ENCODE data around the gene SAT2.

DNA sequence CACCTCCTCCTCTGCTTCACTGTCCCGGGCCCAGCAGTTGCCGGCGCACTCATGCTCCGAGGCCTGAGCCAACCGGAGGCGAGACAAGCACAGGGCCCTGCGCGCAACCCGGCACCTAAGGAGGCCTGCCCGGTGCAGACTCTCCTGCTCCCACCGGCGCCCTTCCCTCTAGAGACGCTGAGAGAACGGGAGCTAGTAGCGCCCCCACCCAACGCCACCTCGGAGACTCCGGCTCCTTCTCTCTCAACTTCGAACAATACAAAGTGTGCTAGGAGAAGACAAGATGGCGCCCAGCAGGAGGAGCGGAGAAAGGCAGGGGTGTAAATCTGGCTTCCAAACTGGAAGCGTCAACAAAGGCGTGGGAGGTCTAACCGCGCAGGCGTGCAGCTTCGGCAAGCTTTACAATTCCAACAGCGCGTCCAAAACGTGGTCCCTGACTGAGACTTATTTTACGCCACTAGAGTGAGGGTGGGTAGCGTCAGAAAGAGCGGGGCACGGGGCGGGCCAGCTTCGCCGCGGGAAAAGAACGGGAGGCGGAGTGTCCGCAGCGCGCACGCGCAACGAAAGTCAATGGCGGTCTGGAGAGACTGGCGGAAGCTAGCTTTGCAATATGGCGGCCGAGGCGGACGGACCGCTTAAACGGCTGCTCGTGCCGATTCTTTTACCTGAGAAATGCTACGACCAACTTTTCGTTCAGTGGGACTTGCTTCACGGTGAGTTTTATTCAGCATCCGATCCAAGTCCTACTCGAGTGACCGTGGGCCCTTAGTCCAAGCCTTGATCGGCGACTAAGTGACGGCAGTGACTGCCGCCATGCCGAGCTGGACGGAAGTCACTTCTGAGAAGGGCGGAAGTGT is 44.1 kb downstream of the SAT2 start, which contains the start of gene MPDU1:
- no peak for TF ChIP-seq EZH2 (IDR thresholded peaks at IDR 0.05)
- TF ChIP-seq, protein P1, sequence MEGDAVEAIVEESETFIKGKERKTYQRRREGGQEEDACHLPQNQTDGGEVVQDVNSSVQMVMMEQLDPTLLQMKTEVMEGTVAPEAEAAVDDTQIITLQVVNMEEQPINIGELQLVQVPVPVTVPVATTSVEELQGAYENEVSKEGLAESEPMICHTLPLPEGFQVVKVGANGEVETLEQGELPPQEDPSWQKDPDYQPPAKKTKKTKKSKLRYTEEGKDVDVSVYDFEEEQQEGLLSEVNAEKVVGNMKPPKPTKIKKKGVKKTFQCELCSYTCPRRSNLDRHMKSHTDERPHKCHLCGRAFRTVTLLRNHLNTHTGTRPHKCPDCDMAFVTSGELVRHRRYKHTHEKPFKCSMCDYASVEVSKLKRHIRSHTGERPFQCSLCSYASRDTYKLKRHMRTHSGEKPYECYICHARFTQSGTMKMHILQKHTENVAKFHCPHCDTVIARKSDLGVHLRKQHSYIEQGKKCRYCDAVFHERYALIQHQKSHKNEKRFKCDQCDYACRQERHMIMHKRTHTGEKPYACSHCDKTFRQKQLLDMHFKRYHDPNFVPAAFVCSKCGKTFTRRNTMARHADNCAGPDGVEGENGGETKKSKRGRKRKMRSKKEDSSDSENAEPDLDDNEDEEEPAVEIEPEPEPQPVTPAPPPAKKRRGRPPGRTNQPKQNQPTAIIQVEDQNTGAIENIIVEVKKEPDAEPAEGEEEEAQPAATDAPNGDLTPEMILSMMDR (IDR thresholded peaks at IDR 0.05 in 2 of 3, conservative IDR thresholded peaks at IDR 0.05 in 1 of 3; ENCODE audit: borderline replicate concordance in 1 of 3, insufficient read depth in 1 of 3, low read depth in 2 of 3, low read length in 2 of 3) = no peak
- TF ChIP-seq, protein P2, sequence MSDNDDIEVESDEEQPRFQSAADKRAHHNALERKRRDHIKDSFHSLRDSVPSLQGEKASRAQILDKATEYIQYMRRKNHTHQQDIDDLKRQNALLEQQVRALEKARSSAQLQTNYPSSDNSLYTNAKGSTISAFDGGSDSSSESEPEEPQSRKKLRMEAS (IDR thresholded peaks at IDR 0.05) = peak; percentile 97
- TF ChIP-seq POLR2A (IDR thresholded peaks at IDR 0.05; ENCODE audit: borderline replicate concordance, extremely low read depth, insufficient read depth, insufficient read length) = peak; percentile 59
- TF ChIP-seq, protein P3, sequence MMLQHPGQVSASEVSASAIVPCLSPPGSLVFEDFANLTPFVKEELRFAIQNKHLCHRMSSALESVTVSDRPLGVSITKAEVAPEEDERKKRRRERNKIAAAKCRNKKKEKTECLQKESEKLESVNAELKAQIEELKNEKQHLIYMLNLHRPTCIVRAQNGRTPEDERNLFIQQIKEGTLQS (IDR thresholded peaks at IDR 0.05) = no peak
- no peak for TF ChIP-seq CEBPB (IDR thresholded peaks at IDR 0.05; ENCODE audit: low read depth)
- peak; percentile 66 for TF ChIP-seq TCF7L2 (IDR thresholded peaks at IDR 0.05; ENCODE audit: borderline replicate concordance, extremely low read depth, insufficient read depth, insufficient read length)
- TF ChIP-seq SP1 (IDR thresholded peaks at IDR 0.05; ENCODE audit: low read depth) = peak; percentile 45; the same call in 1 of the 2 replicates
- TF ChIP-seq POLR2AphosphoS5 (IDR thresholded peaks at IDR 0.05; ENCODE audit: low read depth, low read length) = peak; percentile 69

Measured in HCT116 (cell line).